Measurements from ENCODE around the gene PLEKHM2. TPM values are rescaled to one million over a fixed set of nuclear protein-coding genes. Genes with fewer than 3 reads are reported as not detected.
"Not testable (repeated sequence)": the region's sequence is repeated elsewhere in the genome, so short reads cannot be mapped to it uniquely, and the experiment has no call there.

PLEKHM2 gene
- total RNA-seq, 1 experiment from 2014 or later: 38.5 TPM

DNA sequence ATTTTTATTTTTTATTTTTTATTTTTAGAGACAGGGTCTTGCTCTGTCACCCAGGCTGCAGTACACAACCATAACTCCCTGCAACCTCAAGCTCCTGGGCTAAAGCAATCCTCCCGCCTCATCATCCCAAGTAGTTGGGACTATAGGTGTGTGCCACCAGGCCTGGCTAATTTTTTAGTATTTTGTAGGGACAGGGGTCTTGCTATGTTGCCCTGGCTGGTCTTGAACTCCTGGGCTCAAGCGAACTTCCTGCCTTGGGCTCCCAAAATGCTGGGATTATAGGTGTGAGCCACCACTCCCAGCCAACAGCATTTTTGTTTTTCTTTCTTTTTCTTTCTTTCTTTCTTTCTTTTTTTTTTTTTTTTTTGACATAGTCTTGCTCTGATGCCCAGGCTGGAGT lies 14.1 kb downstream of the PLEKHM2 start:
- H3K27ac ChIP-seq (ENCODE audit: low read depth, low read length): no peak overlapping the region
- H3K36me3 ChIP-seq (ENCODE audit: control insufficient read depth in 1 of 2, insufficient read depth in 2 of 2, low read length in 2 of 2): no peaks in the 10 kb centered on the region
- no peak overlapping the region for H3K4me2 ChIP-seq (ENCODE audit: low read length)
- H3K79me2 ChIP-seq (ENCODE audit: insufficient read depth, low read length): peaks cover 15% of the 10 kb centered on the region; the same call in 1 of the 2 replicates
- CTCF ChIA-PET: no interaction called here
- no peaks in the 10 kb centered on the region for H3K9me3 ChIP-seq (ENCODE audit: control insufficient read depth in 1 of 2, insufficient read depth in 1 of 2, low read depth in 1 of 2, low read length in 2 of 2)
- H2AFZ ChIP-seq (ENCODE audit: low read depth, low read length, poor library complexity, severe bottlenecking): no peak overlapping the region
- peaks cover 0 to 3% of the 10 kb centered on the region in 2 experiments; a peak in 1 of 4 replicates for H3K4me1 ChIP-seq (ENCODE audit: control insufficient read depth in 1 of 2, insufficient read depth in 2 of 2, low read length in 2 of 2)
- H3K27me3 ChIP-seq (ENCODE audit: insufficient read depth, low read length): no peaks in the 10 kb centered on the region
- no peak for DNase-seq (ENCODE audit: low read depth, low spot score)
- no peak for ATAC-seq
- no peak overlapping the region for H3K4me3 ChIP-seq (replicated peaks in 1 of 2; ENCODE audit: low read depth in 1 of 2, low read length in 2 of 2)
- no peak overlapping the region for H3K9ac ChIP-seq (ENCODE audit: low read length)
- no peaks in the 10 kb centered on the region for H3K9me2 ChIP-seq (ENCODE audit: insufficient read depth)
- BruUV-seq (replicated peaks): no TSS peak
- POLR2A ChIA-PET: no interaction called here
- RAD21 ChIA-PET (ENCODE audit: low non-redundant PET in 1 of 2, low total read pairs in 2 of 2, uncharacterized antibody in 2 of 2, unreplicated experiment in 2 of 2): no interaction called here
- intact Hi-C loops (cut with micrococcal nuclease): no loop called here
- H4K20me1 ChIP-seq (ENCODE audit: insufficient read depth): no peaks in the 10 kb centered on the region
- TF ChIP-seq ZNF274 (IDR thresholded peaks at IDR 0.05; ENCODE audit: low read depth, low read length) (no peak), SRF (IDR thresholded peaks at IDR 0.05; ENCODE audit: low read depth) (no peak), YY1 (IDR thresholded peaks at IDR 0.05; ENCODE audit: extremely low read depth, insufficient replicate concordance, low read depth, low read length) (no peak), SIN3A (IDR thresholded peaks at IDR 0.05; ENCODE audit: low read depth) (no peak), JUND (IDR thresholded peaks at IDR 0.05) (no peak), CEBPB (IDR thresholded peaks at IDR 0.05; ENCODE audit: low read depth) (no peak), POLR2A (IDR thresholded peaks at IDR 0.05; ENCODE audit: borderline replicate concordance, extremely low read depth, insufficient read depth, insufficient read length) (no peak), RAD21 (IDR thresholded peaks at IDR 0.05; ENCODE audit: low read depth) (no peak), EZH2phosphoT487 (IDR thresholded peaks at IDR 0.05; ENCODE audit: borderline replicate concordance) (no peak)
- TF ChIP-seq, protein P1, sequence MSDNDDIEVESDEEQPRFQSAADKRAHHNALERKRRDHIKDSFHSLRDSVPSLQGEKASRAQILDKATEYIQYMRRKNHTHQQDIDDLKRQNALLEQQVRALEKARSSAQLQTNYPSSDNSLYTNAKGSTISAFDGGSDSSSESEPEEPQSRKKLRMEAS (IDR thresholded peaks at IDR 0.05): no peak
- TF ChIP-seq, protein P2, sequence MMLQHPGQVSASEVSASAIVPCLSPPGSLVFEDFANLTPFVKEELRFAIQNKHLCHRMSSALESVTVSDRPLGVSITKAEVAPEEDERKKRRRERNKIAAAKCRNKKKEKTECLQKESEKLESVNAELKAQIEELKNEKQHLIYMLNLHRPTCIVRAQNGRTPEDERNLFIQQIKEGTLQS (IDR thresholded peaks at IDR 0.05): no peak

DNA sequence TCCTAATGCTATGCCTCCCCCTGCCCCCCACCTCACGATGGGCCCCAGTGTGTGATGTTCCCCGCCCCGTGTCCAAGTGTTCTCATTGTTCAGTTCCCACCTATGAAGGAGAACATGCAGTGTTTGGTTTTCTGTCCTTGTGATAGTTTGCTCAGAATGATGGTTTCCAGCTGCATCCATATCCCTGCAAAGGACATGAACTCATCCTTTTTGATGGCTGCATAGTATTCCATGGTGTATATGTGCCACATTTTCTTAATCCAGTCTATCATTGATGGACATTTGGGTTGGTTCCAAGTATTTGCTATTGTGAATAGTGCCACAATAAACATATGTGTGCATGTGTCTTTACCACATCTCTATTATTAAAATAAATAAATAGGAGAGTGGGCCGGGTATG lies 15.2 kb downstream of the PLEKHM2 start:
- H3K4me3 ChIP-seq (replicated peaks in 1 of 2; ENCODE audit: low read depth in 1 of 2, low read length in 2 of 2); H3K4me1 ChIP-seq (ENCODE audit: control insufficient read depth in 1 of 2, insufficient read depth in 2 of 2, low read length in 2 of 2); BruUV-seq (replicated peaks); H3K9ac ChIP-seq (ENCODE audit: low read length); H3K9me3 ChIP-seq (ENCODE audit: control insufficient read depth in 1 of 2, insufficient read depth in 1 of 2, low read depth in 1 of 2, low read length in 2 of 2); H3K27ac ChIP-seq (ENCODE audit: low read depth, low read length); H3K27me3 ChIP-seq (ENCODE audit: insufficient read depth, low read length); H2AFZ ChIP-seq (ENCODE audit: low read depth, low read length, poor library complexity, severe bottlenecking); RAD21 ChIA-PET (ENCODE audit: low non-redundant PET in 1 of 2, low total read pairs in 2 of 2, uncharacterized antibody in 2 of 2, unreplicated experiment in 2 of 2); CTCF ChIA-PET; H3K36me3 ChIP-seq (ENCODE audit: control insufficient read depth in 1 of 2, insufficient read depth in 2 of 2, low read length in 2 of 2); intact Hi-C loops (cut with micrococcal nuclease); DNase-seq (ENCODE audit: low read depth, low spot score); H4K20me1 ChIP-seq (ENCODE audit: insufficient read depth); H3K4me2 ChIP-seq (ENCODE audit: low read length); POLR2A ChIA-PET; ATAC-seq; H3K9me2 ChIP-seq (ENCODE audit: insufficient read depth): not testable (repeated sequence)
- peaks cover 11% of the 10 kb centered on the region; the same call in 1 of the 2 replicates for H3K79me2 ChIP-seq (ENCODE audit: insufficient read depth, low read length)

All from HCT116 (cell line).